HG03280 (cell line): ENCODE data around the gene PGBD4.
"Not testable (repeated sequence)": the region's sequence is repeated elsewhere in the genome, so short reads cannot be mapped to it uniquely, and the experiment has no call there.

Source experiments
- ATAC-seq: cut with Tn5 transposase; IDR thresholded peaks from one replicate; pipeline ENCODE4 v1.9.1; 2021; ENCODE audit warnings: mild to moderate bottlenecking, moderate library complexity; ENCODE audit not compliant: unreplicated experiment

PGBD4 gene

GRCh38 chr15:34111488-34111887, 9.6 kb downstream of the PGBD4 start:
- no peak for ATAC-seq

DNA sequence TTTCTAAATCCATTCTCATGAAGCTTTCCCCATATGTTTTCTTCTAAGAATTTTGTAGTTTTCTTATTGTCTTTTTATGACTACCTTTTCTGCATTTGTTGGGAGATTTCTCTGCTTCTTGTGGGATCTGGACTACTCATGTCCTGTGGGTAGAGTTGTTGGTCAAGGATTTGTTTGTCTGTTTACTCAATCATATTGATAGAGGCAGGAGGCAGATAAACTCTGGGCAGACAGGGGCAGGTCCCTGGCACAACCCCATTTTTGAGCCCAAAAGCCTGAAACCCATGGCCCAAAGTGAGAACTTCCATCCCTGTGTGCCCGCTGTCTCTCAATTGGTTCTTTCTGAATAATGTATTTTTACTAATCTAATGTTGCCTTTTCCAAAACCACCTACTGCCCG, 12.3 kb downstream of the PGBD4 start:
- ATAC-seq, result no peak

GRCh38 chr15:34114739-34115138, 12.9 kb downstream of the PGBD4 start:
- ATAC-seq, result no peak

DNA sequence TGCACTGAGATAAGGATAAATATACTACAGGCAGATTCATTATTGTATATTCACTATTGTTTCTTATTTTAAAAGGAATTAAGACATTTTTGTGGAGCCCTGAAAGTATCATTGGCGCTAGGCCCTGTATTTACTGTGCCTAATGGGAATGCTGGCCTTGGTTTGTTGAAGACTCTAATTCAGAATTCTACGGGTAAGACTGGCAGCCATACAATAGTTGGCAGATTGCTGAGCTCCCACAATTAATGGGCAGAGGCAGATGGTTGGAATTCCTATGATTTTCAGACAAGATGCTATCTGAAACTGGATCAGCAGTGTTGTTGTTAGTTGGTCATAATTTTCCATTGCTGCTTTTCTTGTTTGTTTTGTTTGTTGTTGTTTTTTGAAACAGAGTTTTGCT, 14.7 kb downstream of the PGBD4 start:
- ATAC-seq, result no peak

- ATAC-seq, result no peak
These were observed 17.4 kb downstream of the PGBD4 start for GRCh38 chr15:34119291-34119690.

DNA sequence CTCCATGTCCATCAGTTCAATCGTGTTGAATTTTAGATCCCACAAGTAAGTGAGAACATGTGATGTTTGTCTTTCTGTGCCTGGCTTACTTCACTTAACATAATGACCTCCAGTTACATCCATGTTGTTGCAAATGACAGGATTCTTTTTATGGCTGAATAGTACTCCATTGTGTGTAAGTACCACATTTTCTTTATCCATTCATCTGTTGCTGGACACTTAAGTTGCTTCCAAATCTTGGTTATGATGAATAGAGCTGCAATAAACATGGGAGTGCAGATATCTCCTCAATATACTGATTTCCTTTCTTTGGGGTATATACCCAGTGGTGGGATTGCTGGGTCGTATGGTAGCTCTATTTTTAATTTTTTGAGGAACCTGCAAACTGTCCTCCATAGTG, 18.5 kb downstream of the PGBD4 start:
- ATAC-seq, result not testable (repeated sequence)

- not testable (repeated sequence) for ATAC-seq
These were observed 19.9 kb downstream of the PGBD4 start for GRCh38 chr15:34121786-34122185.

- peak; percentile 60 for ATAC-seq
These were observed 20.9 kb downstream of the PGBD4 start for GRCh38 chr15:34122771-34123183.

- no peak for ATAC-seq
These were observed 22.8 kb downstream of the PGBD4 start for GRCh38 chr15:34124651-34125050.

DNA sequence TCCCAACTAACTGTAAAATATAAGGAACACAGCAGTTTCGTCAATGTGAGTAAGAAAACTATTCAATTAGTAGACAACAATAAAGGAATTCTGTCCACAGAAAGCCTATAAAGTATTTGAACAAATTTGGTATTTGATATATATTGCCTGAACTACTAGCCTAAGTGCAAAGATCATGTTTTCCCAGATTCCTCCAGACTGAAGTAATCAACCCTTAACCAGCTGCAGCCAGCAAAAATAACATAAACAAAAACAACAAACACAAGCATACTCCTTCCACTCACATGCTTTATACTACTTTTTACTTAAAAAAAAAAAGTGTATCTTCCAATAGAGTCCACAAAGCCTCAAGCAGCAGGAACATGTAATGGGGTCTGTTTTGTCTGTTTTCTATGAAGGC, 24.1 kb downstream of the PGBD4 start:
- no peak for ATAC-seq

DNA sequence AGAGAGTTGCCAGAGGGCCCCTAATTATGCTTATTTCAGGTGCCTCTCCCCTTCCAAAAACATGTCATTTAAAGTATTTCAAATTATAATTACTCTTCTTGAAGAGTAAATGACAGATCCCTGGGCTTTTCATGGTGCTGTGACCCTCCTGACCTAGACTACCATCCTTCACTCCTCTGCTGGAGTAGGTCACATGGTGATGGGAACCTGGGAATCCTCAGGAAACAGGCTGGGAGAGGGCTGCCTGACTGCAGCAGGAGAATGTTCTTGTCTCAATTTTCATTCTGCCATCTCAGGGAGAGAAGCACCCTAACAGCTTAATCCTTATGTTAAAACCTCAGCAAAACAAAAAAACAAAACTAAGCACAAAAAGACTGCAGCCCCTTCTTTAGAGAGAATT, 24.6 kb downstream of the PGBD4 start:
- ATAC-seq, result no peak

- no peak for ATAC-seq
These were observed 27.0 kb downstream of the PGBD4 start for GRCh38 chr15:34128898-34129297.

- no peak for ATAC-seq
These were observed 31.0 kb downstream of the PGBD4 start for GRCh38 chr15:34132881-34133280.

- no peak for ATAC-seq
These were observed 31.6 kb downstream of the PGBD4 start for GRCh38 chr15:34133511-34133910.

DNA sequence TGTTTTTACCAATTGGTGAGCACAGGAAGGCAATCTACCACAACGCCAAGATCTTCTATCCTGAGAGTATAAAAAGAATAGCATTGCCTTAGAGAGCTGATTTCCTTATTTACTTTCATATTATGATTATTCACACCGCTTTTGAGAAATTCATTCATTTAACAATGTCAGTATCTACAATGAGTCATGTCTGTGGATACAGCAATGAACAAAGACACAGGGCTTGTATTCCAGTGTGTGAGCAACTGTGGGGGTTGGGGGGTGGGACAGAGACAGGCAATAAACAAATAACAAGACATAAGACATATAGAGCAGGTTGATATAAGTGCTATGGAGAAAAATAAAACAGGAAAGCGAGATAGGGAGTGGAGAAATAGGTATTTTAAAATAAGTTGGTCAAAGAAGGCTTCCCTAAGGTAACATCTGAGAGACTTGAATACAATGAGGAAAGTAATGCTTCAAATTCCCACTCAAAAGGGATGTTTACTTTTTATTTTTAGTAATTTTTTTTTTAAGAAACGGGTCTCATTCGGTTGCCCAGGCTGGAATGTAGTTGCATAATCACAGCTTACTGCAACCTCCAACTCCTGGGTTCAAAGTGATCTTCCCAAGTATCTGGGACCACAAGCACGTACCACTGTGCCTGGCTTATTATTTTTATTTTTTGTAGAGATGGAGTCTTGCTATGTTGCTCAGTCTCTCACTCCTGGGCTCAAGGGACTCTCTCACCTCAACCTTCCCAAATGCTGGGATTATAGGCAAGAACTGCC, 45.7 kb downstream of the PGBD4 start:
- no peak for ATAC-seq

DNA sequence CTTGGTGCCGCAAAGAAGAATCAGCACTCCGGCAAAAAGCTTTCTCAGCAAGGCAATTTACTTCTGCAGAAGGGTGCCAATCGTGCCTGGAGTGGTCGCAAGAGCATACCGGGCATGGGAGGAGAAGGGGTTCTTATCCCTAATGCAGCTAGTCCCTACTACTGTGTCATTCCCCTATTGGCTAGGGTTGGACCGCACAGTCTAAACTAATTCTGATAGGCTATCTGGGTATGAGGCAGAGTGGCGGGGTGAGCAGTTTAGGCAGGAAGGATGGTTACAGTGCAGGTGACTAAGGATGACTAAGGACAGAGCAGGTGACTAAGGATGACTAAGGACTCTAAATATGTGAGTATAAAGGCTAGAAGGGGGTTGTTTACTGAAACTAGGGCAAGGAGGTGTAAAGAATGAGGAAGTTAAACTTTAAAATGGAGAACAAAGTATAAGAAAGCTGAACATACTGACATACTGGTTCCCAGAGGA, 52.9 kb downstream of the PGBD4 start:
- ATAC-seq, result no peak

DNA sequence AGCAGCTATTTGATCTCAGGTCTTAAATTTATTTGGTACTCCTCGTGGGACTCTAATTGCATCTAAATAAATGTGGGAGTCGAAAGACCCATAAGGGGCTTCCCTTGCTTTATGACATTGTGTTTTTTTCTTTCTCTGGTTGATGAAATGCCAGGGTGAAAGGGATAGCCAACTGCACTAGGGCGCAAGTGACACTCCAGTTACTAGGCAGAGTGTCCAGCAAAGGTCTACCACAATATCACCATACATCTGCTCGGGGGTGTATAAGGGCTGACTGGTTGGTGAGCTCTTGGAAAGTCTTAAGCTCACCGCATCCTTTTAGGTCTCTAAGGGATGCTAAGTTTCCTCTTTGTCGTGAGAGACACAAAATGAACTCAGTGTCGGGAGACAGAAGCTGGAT, 54.0 kb downstream of the PGBD4 start:
- ATAC-seq, result no peak
